Ishikawa (cell line): ENCODE data around the gene REXO5.

Source experiments
- CEBPB ChIP-seq: IDR thresholded peaks from 2 replicates; pipeline ENCODE4 v1.6.1; 2012
- CREB1 ChIP-seq: IDR thresholded peaks from 2 replicates; pipeline ENCODE4 v1.6.1; 2012; ENCODE audit warnings: low read depth
- EGR1 ChIP-seq: IDR thresholded peaks from 2 replicates; pipeline ENCODE4 v1.6.1; 2012
- RAD21 ChIP-seq: IDR thresholded peaks from 2 replicates; pipeline ENCODE4 v1.6.1; 2012; ENCODE audit warnings: low read depth
- TAF1 ChIP-seq: IDR thresholded peaks from 2 replicates; pipeline ENCODE4 v1.6.1; 2012; ENCODE audit warnings: low read depth, mild to moderate bottlenecking
- TCF12 ChIP-seq: IDR thresholded peaks from 2 replicates; pipeline ENCODE4 v1.6.1; 2012; ENCODE audit warnings: low read depth
- TF ChIP-seq, protein P1 (sequence below): IDR thresholded peaks from 2 replicates; pipeline ENCODE4 v1.6.1; 2012

- TF ChIP-seq CREB1 (no peak), TAF1 (no peak), EGR1 (no peak), TCF12 (no peak), RAD21 (no peak), CEBPB (no peak)
- TF ChIP-seq, protein P1, sequence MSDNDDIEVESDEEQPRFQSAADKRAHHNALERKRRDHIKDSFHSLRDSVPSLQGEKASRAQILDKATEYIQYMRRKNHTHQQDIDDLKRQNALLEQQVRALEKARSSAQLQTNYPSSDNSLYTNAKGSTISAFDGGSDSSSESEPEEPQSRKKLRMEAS: no peak
These were observed 67.0 kb downstream of the REXO5 start for GRCh38 chr16:20873331-20873730.
